ENCODE data around the gene CENPB. TPM values are rescaled to one million over a fixed set of nuclear protein-coding genes. Genes with fewer than 3 reads are reported as not detected.

Gene CENPB
- total and polyA plus RNA-seq, 4 donors: 4.5 to 32.4 (median 25.4) TPM

GRCh38 chr20:3753501-3754275, 32.9 kb downstream of the CENPB start:
- H3K36me3 ChIP-seq (ENCODE audit: control insufficient read depth in 4 of 4, insufficient read depth in 3 of 4, low read depth in 1 of 4, low read length in 3 of 4): peaks cover 0 to 3% (median 0%) of the 10 kb centered on the region in 4 donors
- peaks cover 1 to 25% (median 15%) of the 10 kb centered on the region in 4 donors for H3K4me1 ChIP-seq (ENCODE audit: control insufficient read depth in 4 of 4, insufficient read depth in 4 of 4, low read length in 3 of 4)
- no peak overlapping the region for H3K4me3 ChIP-seq (ENCODE audit: low read depth in 1 of 3, low read length in 3 of 3)
- no peak overlapping the region for H3K27ac ChIP-seq (ENCODE audit: low read depth in 1 of 2, low read length in 2 of 2)
- DNase-seq (ENCODE audit: low spot score): no peak
- no peaks in the 10 kb centered on the region for H3K27me3 ChIP-seq (ENCODE audit: control insufficient read depth in 4 of 4, insufficient read depth in 4 of 4, low read length in 3 of 4)
- 95% methylated on average over 26 of the region's 26 CpGs for WGBS
- no peak overlapping the region for H3K9ac ChIP-seq (ENCODE audit: low read depth in 1 of 2, low read length in 2 of 2)
- no peak for TF ChIP-seq RXRA (IDR thresholded peaks at IDR 0.05)
- TF ChIP-seq TAF1 (conservative IDR thresholded peaks at IDR 0.05): no peak
- no peak for TF ChIP-seq JUND (IDR thresholded peaks at IDR 0.05)
- TF ChIP-seq CTCF (IDR thresholded peaks at IDR 0.05; ENCODE audit: low read depth, low read length, missing input control): no peak
- TF ChIP-seq RAD21 (IDR thresholded peaks at IDR 0.05): no peak
- no peak for TF ChIP-seq EGR1 (IDR thresholded peaks at IDR 0.05; ENCODE audit: low read depth in 2 of 2)
- TF ChIP-seq HNF4A (conservative IDR thresholded peaks at IDR 0.05): no peak
- TF ChIP-seq MAX (IDR thresholded peaks at IDR 0.05): no peak
- TF ChIP-seq HNF4G (IDR thresholded peaks at IDR 0.05): no peak
- TF ChIP-seq, protein P1, sequence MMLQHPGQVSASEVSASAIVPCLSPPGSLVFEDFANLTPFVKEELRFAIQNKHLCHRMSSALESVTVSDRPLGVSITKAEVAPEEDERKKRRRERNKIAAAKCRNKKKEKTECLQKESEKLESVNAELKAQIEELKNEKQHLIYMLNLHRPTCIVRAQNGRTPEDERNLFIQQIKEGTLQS (IDR thresholded peaks at IDR 0.05): no peak
- TF ChIP-seq, protein P2, sequence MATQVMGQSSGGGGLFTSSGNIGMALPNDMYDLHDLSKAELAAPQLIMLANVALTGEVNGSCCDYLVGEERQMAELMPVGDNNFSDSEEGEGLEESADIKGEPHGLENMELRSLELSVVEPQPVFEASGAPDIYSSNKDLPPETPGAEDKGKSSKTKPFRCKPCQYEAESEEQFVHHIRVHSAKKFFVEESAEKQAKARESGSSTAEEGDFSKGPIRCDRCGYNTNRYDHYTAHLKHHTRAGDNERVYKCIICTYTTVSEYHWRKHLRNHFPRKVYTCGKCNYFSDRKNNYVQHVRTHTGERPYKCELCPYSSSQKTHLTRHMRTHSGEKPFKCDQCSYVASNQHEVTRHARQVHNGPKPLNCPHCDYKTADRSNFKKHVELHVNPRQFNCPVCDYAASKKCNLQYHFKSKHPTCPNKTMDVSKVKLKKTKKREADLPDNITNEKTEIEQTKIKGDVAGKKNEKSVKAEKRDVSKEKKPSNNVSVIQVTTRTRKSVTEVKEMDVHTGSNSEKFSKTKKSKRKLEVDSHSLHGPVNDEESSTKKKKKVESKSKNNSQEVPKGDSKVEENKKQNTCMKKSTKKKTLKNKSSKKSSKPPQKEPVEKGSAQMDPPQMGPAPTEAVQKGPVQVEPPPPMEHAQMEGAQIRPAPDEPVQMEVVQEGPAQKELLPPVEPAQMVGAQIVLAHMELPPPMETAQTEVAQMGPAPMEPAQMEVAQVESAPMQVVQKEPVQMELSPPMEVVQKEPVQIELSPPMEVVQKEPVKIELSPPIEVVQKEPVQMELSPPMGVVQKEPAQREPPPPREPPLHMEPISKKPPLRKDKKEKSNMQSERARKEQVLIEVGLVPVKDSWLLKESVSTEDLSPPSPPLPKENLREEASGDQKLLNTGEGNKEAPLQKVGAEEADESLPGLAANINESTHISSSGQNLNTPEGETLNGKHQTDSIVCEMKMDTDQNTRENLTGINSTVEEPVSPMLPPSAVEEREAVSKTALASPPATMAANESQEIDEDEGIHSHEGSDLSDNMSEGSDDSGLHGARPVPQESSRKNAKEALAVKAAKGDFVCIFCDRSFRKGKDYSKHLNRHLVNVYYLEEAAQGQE (IDR thresholded peaks at IDR 0.05): no peak
- TF ChIP-seq ZBTB33 (IDR thresholded peaks at IDR 0.05): no peak
- no peak for TF ChIP-seq SP1 (IDR thresholded peaks at IDR 0.05)
- no peak for TF ChIP-seq GABPA (IDR thresholded peaks at IDR 0.05 in 1 of 2, conservative IDR thresholded peaks at IDR 0.05 in 1 of 2)
- TF ChIP-seq YY1 (IDR thresholded peaks at IDR 0.05): no peak
- TF ChIP-seq FOXA2 (IDR thresholded peaks at IDR 0.05): no peak
- no peak for TF ChIP-seq FOXA1 (IDR thresholded peaks at IDR 0.05)
- H3K9me3 ChIP-seq (ENCODE audit: control insufficient read depth in 4 of 4, low read length in 3 of 4): no peaks in the 10 kb centered on the region

Data from liver (tissue), 9 donors.